Panc1 (cell line): ENCODE results near the gene SBF2. TPM values are rescaled to one million over a fixed set of nuclear protein-coding genes. Genes with fewer than 3 reads are reported as not detected.

ENCODE experiments used
- ATAC-seq: fragments of 200-7000 bp; cut with Tn5 transposase; 2 replicates; pipeline ENCODE4 v1.9.1; 2020; ENCODE audit warnings: mild to moderate bottlenecking, moderate library complexity
- BruUV-seq: library from RNA; stranded (reverse); fragments of 400-500 nt; replicated peaks from 2 replicates; lab custom pipeline; 2021; lab: Mats Ljungman, UMichigan
- CTCF ChIA-PET: fragments of 300-600 bp; sonication (Branson Sonifier 250); formaldehyde crosslinking; loops from one replicate; lab custom pipeline; 2022; ENCODE audit warnings: antibody characterized with exemption; lab: Charles Lee
- POLR2A ChIA-PET: fragments of 300-600 bp; sonication (Branson Sonifier 250); formaldehyde crosslinking; loops from one replicate; lab custom pipeline; 2022; ENCODE audit warnings: antibody characterized with exemption; lab: Charles Lee
- DNase-seq: peaks from one replicate; pipeline ENCODE4 v3.0.0-alpha.2; 2010; ENCODE audit warnings: low read depth, low spot score
- H3K27ac ChIP-seq: 2 replicates; pipeline ENCODE4 v1.5.1; 2011; ENCODE audit warnings: mild to moderate bottlenecking, low read length, inconsistent platforms
- H3K27me3 ChIP-seq: fragments of 200-500 bp; sonication (Bioruptor generic); 2 replicates; pipeline ENCODE4 v1.6.0; 2014; ENCODE audit warnings: low read length, inconsistent platforms; ENCODE audit not compliant: control insufficient read depth, insufficient read depth
- H3K36me3 ChIP-seq: fragments of 200-500 bp; sonication (Bioruptor generic); 2 replicates; pipeline ENCODE4 v1.5.1; 2014; ENCODE audit warnings: inconsistent platforms, mild to moderate bottlenecking, low read length, moderate library complexity; ENCODE audit not compliant: control insufficient read depth, insufficient read depth
- H3K4me1 ChIP-seq: 2 replicates; pipeline ENCODE4 v1.5.1; 2011; ENCODE audit warnings: inconsistent platforms, mild to moderate bottlenecking, low read length, moderate library complexity; ENCODE audit not compliant: control insufficient read depth, insufficient read depth
- H3K4me3 ChIP-seq, 2 experiments: 2 replicates each; pipeline ENCODE4 v1.5.1; 2011 to 2012; ENCODE audit warnings: low read depth in 2 of 2, low read length in 2 of 2, mild to moderate bottlenecking in 2 of 2, inconsistent platforms in 1 of 2, moderate library complexity in 1 of 2
- H3K9me3 ChIP-seq: fragments of 200-500 bp; sonication (Bioruptor generic); 2 replicates; pipeline ENCODE4 v1.5.1; 2014; ENCODE audit warnings: low read depth, mild to moderate bottlenecking, inconsistent platforms, low read length, moderate library complexity; ENCODE audit not compliant: control insufficient read depth, insufficient read depth
- POLR2AphosphoS5 ChIP-seq: IDR thresholded peaks from 2 replicates; pipeline ENCODE4 v1.6.1; 2012; ENCODE audit warnings: mild to moderate bottlenecking, low read depth, low read length, moderate library complexity
- REST ChIP-seq, 2 experiments: IDR thresholded peaks; 2 replicates each; pipeline ENCODE4 v1.6.1; 2011 to 2012; ENCODE audit warnings: low read depth in 2 of 2, control low read depth in 1 of 2, low read length in 1 of 2, mild to moderate bottlenecking in 1 of 2, moderate library complexity in 1 of 2; ENCODE audit not compliant: insufficient read depth in 1 of 2
- SIN3A ChIP-seq: IDR thresholded peaks from 2 replicates; pipeline ENCODE4 v1.6.1; 2012; ENCODE audit warnings: low read depth, mild to moderate bottlenecking, low read length, moderate library complexity, borderline replicate concordance; ENCODE audit not compliant: insufficient read depth
- TCF7L2 ChIP-seq: IDR thresholded peaks from 2 replicates; pipeline ENCODE4 v1.6.1; 2011; ENCODE audit warnings: mild to moderate bottlenecking, low read depth, low read length, inconsistent platforms
- in situ Hi-C: cut with HindIII; loops from 2 replicates; pipeline ENCODE4 v1.10.0; 2016; ENCODE audit warnings: low sequenced_read_pairs, low pct_unique_long_range_greater_than_20kb
- intact Hi-C: fragments of 100-400 bp; cut with micrococcal nuclease; formaldehyde crosslinking; loops from one replicate; pipeline ENCODE4 v1.10.0; 2022; ENCODE audit not compliant: unreplicated experiment
- total RNA-seq: library from RNA; stranded (reverse); gene quantifications from one replicate; pipeline ENCODE4 v1.2.1, GENCODE V29; 2021; ENCODE audit not compliant: unreplicated experiment

SBF2 gene
- total RNA-seq, 1 experiment from 2014 or later, result 65.0 TPM

GRCh38 chr11:9756878-9757277, 537.1 kb downstream of the SBF2 start:
- ATAC-seq (no peak), DNase-seq (no peak)
- ChIA-PET POLR2A (no interaction called here), CTCF (no interaction called here)
- peak overlapping the region; percentile 97 for H3K27ac ChIP-seq
- H3K27me3 ChIP-seq, result no peaks in the 10 kb centered on the region
- TF ChIP-seq SIN3A, result no peak
- peaks cover 90% of the 10 kb centered on the region for H3K4me1 ChIP-seq
- H3K4me3 ChIP-seq, result no peak overlapping the region
- no peaks in the 10 kb centered on the region for H3K9me3 ChIP-seq
- no TSS peak for BruUV-seq
- intact Hi-C loops, result loop anchor here (5.0 to 10.0 kb wide), 7 partner anchors 105 to 980 kb away; partner anchors contain the start of gene ADM
- in situ Hi-C loops, result no loop called here
- H3K36me3 ChIP-seq, result peaks cover 3% of the 10 kb centered on the region; the same call in 1 of the 2 replicates

- H3K4me1 ChIP-seq, result peaks cover 89% of the 10 kb centered on the region
- H3K27ac ChIP-seq, result peak overlapping the region; percentile 97
- DNase-seq, result no peak
- BruUV-seq, result no TSS peak
- TF ChIP-seq POLR2AphosphoS5, result no peak
- no peak for TF ChIP-seq TCF7L2
- no peak for TF ChIP-seq SIN3A
- no peak for TF ChIP-seq REST (IDR thresholded peaks at IDR 0.05; ENCODE audit: insufficient read depth in 1 of 2, low read depth in 2 of 2, low read length in 1 of 2)
- no peak for ATAC-seq
- CTCF ChIA-PET, result no interaction called here
- in situ Hi-C loops, result no loop called here
- H3K4me3 ChIP-seq, result no peak overlapping the region
- H3K36me3 ChIP-seq, result peaks cover 7% of the 10 kb centered on the region; the same call in 1 of the 2 replicates
- POLR2A ChIA-PET, result no interaction called here
- no peaks in the 10 kb centered on the region for H3K27me3 ChIP-seq
- intact Hi-C loops, result loop anchor here (5.0 to 10.0 kb wide), 7 partner anchors 106 to 981 kb away; partner anchors contain the start of gene ADM
- no peaks in the 10 kb centered on the region for H3K9me3 ChIP-seq
These were observed 537.6 kb downstream of the SBF2 start for GRCh38 chr11:9756461-9756860.

GRCh38 chr11:9755561-9756185, 538.3 kb downstream of the SBF2 start:
- POLR2A ChIA-PET, result interaction anchor here (0.6 to 0.7 kb wide), 2 partner anchors 294 to 552 kb away, joined by 3 to 6 read pairs; no protein-coding TSS in a partner anchor
- CTCF ChIA-PET, result no interaction called here
- in situ Hi-C loops, result no loop called here
- Histone ChIP-seq H3K4me1 (peaks cover 85% of the 10 kb centered on the region), H3K4me3 (no peak overlapping the region), H3K36me3 (peaks cover 14% of the 10 kb centered on the region), H3K9me3 (no peaks in the 10 kb centered on the region), H3K27me3 (no peaks in the 10 kb centered on the region), H3K27ac (peak overlapping the region; percentile 97)
- no peak for ATAC-seq
- peak; percentile 17; the same call in 1 of the 2 replicates for TF ChIP-seq POLR2AphosphoS5
- no peak for TF ChIP-seq REST (IDR thresholded peaks at IDR 0.05; ENCODE audit: insufficient read depth in 1 of 2, low read depth in 2 of 2, low read length in 1 of 2)
- no TSS peak for BruUV-seq
- intact Hi-C loops, result loop anchor here (5.0 to 10.0 kb wide), 7 partner anchors 107 to 982 kb away; partner anchors contain the start of gene ADM
- DNase-seq, result no peak
